Stimulated activated CD4-positive, alpha-beta T cell treated with anti-CD3 and anti-CD28 coated beads, TNF-alpha, amount 100 ng/mL, for 48 hours (primary cell): ENCODE results near the gene HOXD4.
A peak's percentile ranks its signal among the peaks of the same experiment; 100 is the strongest.

Experiments used
- DNase-seq, 3 donors: peaks; one replicate each; pipeline ENCODE4 v3.0.0-alpha.2; 2020; ENCODE audit warnings: low read depth in 3 of 3

HOXD4 gene

GRCh38 chr2:176126929-176127773, 24.2 kb upstream of the HOXD4 start:
- peak in 2 of 3 donors; percentile 50 to 61 for DNase-seq

DNA sequence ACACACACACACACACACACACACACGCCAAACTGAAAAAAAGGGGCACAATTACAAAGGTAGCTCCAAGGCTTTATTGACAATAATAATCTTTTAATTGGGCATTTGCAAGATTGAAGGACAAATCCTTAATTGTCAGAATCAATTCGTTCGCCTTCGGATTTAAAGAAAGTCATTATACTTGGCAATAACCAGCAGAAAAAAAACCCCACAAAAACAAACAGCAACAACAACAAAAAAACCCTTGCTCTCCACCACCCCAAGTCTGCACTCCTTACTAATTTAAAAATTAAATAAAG, 23.6 kb upstream of the HOXD4 start:
- no peak for DNase-seq

- DNase-seq, result no peak
Measured at GRCh38 chr2:176128172-176128981, 23.0 kb upstream of the HOXD4 start.

GRCh38 chr2:176128982-176129796, 22.2 kb upstream of the HOXD4 start, which contains the start of gene HOXD8:
TSS of gene HOXD8 (plus strand) at chr2:176129705. CDS start at chr2:176130367, 662 bp downstream.
- no peak for DNase-seq

DNA sequence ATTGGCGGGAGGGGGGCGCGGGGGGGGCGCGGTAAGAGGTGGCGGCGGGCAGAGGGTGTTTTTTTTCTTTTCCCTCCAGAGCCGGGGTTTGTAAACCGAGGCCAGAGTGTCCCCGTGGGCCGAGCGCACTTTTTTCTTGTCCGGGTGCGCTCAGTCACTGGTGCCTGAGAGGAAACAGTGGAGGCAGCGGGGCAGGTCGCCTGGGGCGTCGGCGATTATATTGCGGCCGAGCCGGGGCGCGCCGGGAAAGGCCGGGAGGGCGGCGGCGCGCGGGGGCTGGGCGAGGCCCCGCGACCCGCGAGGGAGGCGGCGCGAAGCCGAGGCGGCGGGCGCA, 21.6 kb upstream of the HOXD4 start:
- no peak for DNase-seq

GRCh38 chr2:176130147-176130956, 21.0 kb upstream of the HOXD4 start:
- DNase-seq, result no peak

GRCh38 chr2:176130957-176131847, 20.1 kb upstream of the HOXD4 start:
- no peak for DNase-seq

- DNase-seq, result no peak
Measured at GRCh38 chr2:176131848-176132158, 19.5 kb upstream of the HOXD4 start.

- DNase-seq, result no peak
Measured at GRCh38 chr2:176132205-176133171, 18.9 kb upstream of the HOXD4 start.

DNA sequence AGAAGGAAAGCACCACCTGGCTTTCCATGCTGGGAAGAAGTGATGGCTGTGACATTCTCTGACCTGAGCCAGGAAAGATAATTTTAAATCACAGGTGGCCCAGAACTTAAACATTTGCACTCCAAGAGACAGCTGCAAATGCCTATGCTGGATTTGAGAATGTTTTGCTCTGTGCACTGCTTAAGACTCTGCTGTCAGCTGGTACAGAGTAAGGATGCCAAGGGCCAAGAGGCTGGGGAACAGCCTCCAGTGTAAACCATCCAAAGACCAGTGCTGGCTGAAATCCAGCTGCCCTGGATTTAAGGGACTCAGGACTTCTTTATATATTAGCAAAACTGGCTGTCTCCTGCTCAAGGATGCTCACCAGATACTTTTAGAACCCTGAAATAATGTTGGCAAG, 18.0 kb upstream of the HOXD4 start:
- no peak for DNase-seq

DNA sequence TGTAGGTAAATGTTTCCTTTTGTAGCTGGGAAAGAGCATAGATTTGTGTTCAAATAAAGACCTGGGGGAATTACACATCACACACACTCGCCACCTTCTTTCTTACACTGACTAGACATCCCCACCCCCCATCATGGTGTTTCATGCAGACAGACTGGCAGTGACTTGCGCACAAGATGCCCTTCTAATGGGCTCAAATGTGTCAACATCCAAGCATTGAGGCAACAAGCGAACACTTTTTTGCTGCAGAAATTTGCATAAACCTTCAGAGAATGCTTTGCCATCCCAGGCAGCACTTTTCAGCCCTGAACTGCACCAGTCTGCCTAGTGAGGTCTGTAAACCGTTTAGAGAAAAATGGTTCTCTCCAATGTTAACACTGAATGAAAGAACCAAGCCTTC, 17.3 kb upstream of the HOXD4 start:
- no peak for DNase-seq

- no peak for DNase-seq
Measured at GRCh38 chr2:176135035-176135440, 16.3 kb upstream of the HOXD4 start.

- no peak for DNase-seq
Measured at GRCh38 chr2:176136374-176137251, 14.7 kb upstream of the HOXD4 start.

DNA sequence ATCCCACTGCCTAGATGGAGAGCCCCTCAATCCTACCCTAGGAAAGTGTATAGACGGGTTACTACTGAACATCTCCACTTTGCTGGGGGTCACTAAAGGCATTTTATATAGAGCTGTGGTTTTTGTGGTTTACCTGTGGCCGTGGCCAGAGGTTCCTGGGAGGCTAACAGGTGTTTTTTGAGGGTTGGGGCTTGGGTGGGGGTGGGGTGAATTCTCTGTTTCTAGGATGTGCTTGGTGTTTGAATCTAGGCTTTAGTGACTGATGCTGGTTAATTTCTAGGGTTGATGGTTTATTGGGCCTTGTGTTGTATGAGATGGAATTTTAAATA, 14.1 kb upstream of the HOXD4 start:
- DNase-seq, result no peak

DNA sequence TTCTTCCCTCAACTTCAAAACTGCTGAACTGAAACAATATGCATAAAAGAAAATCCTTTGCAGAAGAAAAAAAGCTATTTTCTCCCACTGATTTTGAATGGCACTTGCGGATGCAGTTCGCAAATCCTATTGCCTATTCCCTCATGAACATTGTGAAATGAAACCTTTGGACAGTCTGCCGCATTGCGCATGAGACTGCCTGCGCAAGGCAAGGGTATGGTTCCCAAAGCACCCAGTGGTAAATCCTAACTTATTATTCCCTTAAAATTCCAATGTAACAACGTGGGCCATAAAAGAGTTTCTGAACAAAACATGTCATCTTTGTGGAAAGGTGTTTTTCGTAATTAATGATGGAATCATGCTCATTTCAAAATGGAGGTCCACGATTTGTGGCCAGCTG, 13.4 kb upstream of the HOXD4 start:
- DNase-seq, result no peak

GRCh38 chr2:176138526-176138922, 12.8 kb upstream of the HOXD4 start:
- no peak for DNase-seq

- DNase-seq, result no peak
Measured at GRCh38 chr2:176138923-176139660, 12.3 kb upstream of the HOXD4 start.
